SH-SY5Y (cell line): ENCODE measurements around the gene SLC27A1.

ENCODE experiments used
- GATA2 ChIP-seq: IDR thresholded peaks from 2 replicates; pipeline ENCODE4 v1.6.1; 2011; ENCODE audit warnings: mild to moderate bottlenecking, low read depth, low read length
- GATA3 ChIP-seq: IDR thresholded peaks from 2 replicates; pipeline ENCODE4 v1.6.1; 2011; ENCODE audit warnings: low read depth, mild to moderate bottlenecking, low read length, moderate library complexity

GRCh38 chr19:17544418-17544817 is 74.1 kb downstream of the SLC27A1 start:
- TF ChIP-seq GATA2 (no peak), GATA3 (no peak)
